Activated CD8-positive, alpha-beta T cell treated with anti-CD3 and anti-CD28 coated beads for 36 hours (primary cell): ENCODE results near the gene MYZAP. TPM values are rescaled to one million over a fixed set of nuclear protein-coding genes. Genes with fewer than 3 reads are reported as not detected.

Experiments
- ATAC-seq: fragments of 200-7000 bp; cut with Tn5 transposase; one replicate; pipeline ENCODE4 v1.10.0; 2021; ENCODE audit warnings: mild to moderate bottlenecking, moderate library complexity
- CTCF ChIA-PET: fragments of 350-600 bp; sonication (Branson Sonifier 250); formaldehyde crosslinking; loops from one replicate; lab custom pipeline; 2021; ENCODE audit warnings: antibody characterized with exemption; lab: Charles Lee
- POLR2A ChIA-PET: fragments of 350-600 bp; sonication (Branson Sonifier 250); formaldehyde crosslinking; loops from one replicate; lab custom pipeline; 2021; ENCODE audit warnings: antibody characterized with exemption; lab: Charles Lee
- DNase-seq: peaks from one replicate; pipeline ENCODE4 v3.0.0-alpha.2; 2020
- H3K27ac Mint-ChIP-seq: one replicate; pipeline ENCODE4 v1.8.0; 2021; ENCODE audit warnings: mild to moderate bottlenecking, mixed read lengths
- H3K27me3 Mint-ChIP-seq: one replicate; pipeline ENCODE4 v1.8.0; 2021; ENCODE audit warnings: mixed read lengths
- H3K36me3 Mint-ChIP-seq: one replicate; pipeline ENCODE4 v1.8.0; 2021; ENCODE audit warnings: low read depth, mixed read lengths
- H3K4me1 Mint-ChIP-seq: one replicate; pipeline ENCODE4 v1.8.0; 2021; ENCODE audit warnings: low read depth, mixed read lengths
- H3K4me3 Mint-ChIP-seq: one replicate; pipeline ENCODE4 v1.8.0; 2021; ENCODE audit warnings: mild to moderate bottlenecking, moderate library complexity, mixed read lengths
- H3K9me3 Mint-ChIP-seq: one replicate; pipeline ENCODE4 v1.8.0; 2021; ENCODE audit warnings: mixed read lengths
- intact Hi-C: fragments of 100-400 bp; cut with micrococcal nuclease; formaldehyde crosslinking; loops from one replicate; pipeline ENCODE4 v1.10.0; 2022
- total RNA-seq, 2 experiments: library from RNA; stranded (reverse); gene quantifications; one replicate each; pipeline ENCODE4 v1.2.3, GENCODE V29; 2021
- TF ChIP-seq, protein P1 (sequence below): fragments of 200-600 bp; IDR thresholded peaks from one replicate; pipeline ENCODE4 v1.8.0; 2022; ENCODE audit warnings: antibody characterized with exemption, mild to moderate bottlenecking

The MYZAP gene
- total RNA-seq, 2 experiments from 2014 or later: not detected

DNA sequence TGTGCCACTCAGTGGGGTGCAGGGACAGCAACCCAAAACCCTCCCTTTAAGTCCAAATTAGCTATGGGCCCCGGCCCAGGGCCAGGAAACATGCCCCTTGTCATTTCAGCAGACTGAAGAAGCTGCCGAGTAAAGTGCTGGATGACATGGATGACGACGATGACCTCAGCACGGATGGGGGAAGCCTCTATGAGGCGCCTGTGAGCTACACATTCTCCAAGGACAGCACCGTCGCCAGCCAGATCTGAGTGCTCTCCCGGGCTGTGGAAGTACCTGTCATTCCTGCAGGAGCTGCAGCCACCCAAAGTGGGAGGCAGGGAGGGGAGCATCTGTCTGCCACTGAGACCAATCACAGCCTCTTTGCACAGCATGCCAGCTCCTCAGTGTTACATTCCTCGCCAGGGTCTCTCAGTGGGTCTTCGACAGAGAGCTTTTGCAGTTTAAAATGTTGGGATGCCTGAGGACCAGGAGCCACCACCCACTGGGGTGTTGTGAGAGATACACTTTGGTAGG, 44.4 kb upstream of the MYZAP start:
- H3K9me3 Mint-ChIP-seq: no peaks in the 10 kb centered on the region
- H3K4me1 Mint-ChIP-seq: no peaks in the 10 kb centered on the region
- no peak for ATAC-seq
- no peak overlapping the region for H3K4me3 Mint-ChIP-seq
- POLR2A ChIA-PET: interaction anchor here (1.1 kb wide), 1 partner anchor 10 kb away, joined by 3 read pairs; no protein-coding TSS in a partner anchor
- no peaks in the 10 kb centered on the region for H3K27me3 Mint-ChIP-seq
- CTCF ChIA-PET: interaction anchor here (1.0 to 1.7 kb wide), 2 partner anchors 13 to 14 kb away, joined by 3 to 8 read pairs; no protein-coding TSS in a partner anchor
- no peak overlapping the region for H3K27ac Mint-ChIP-seq
- no peak for DNase-seq
- TF ChIP-seq, protein P1, sequence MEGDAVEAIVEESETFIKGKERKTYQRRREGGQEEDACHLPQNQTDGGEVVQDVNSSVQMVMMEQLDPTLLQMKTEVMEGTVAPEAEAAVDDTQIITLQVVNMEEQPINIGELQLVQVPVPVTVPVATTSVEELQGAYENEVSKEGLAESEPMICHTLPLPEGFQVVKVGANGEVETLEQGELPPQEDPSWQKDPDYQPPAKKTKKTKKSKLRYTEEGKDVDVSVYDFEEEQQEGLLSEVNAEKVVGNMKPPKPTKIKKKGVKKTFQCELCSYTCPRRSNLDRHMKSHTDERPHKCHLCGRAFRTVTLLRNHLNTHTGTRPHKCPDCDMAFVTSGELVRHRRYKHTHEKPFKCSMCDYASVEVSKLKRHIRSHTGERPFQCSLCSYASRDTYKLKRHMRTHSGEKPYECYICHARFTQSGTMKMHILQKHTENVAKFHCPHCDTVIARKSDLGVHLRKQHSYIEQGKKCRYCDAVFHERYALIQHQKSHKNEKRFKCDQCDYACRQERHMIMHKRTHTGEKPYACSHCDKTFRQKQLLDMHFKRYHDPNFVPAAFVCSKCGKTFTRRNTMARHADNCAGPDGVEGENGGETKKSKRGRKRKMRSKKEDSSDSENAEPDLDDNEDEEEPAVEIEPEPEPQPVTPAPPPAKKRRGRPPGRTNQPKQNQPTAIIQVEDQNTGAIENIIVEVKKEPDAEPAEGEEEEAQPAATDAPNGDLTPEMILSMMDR: no peak
- intact Hi-C loops: no loop called here
- no peaks in the 10 kb centered on the region for H3K36me3 Mint-ChIP-seq

DNA sequence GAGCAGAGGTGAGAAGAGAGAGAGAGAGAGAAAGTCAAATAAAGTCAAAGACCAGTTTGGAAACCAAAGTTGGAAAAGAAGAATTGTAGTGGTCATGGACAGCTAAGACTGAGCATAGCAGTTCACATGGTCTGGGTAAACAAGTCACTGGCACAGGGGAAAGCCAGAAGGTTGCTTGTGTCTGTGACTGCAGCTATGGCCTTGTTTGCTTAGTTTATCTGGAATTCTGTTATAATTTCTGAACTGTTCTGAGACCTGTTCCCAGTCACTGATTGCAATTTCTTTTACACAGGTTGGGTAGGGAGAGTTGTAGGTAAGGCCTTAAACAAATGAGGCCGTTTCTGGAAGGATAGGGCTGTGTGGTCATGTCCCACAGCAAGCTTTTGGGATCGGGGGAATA, 43.4 kb upstream of the MYZAP start:
- ChIA-PET POLR2A (interaction anchor here (0.8 kb wide), 1 partner anchor 9 kb away, joined by 3 read pairs; no protein-coding TSS in a partner anchor), CTCF (interaction anchor here (1.0 to 1.7 kb wide), 2 partner anchors 12 to 13 kb away, joined by 3 to 8 read pairs; no protein-coding TSS in a partner anchor)
- H3K4me3 Mint-ChIP-seq: no peak overlapping the region
- H3K27ac Mint-ChIP-seq: no peak overlapping the region
- no peak for DNase-seq
- ATAC-seq: no peak
- no peaks in the 10 kb centered on the region for H3K36me3 Mint-ChIP-seq
- intact Hi-C loops: no loop called here
- TF ChIP-seq, protein P1: no peak
- H3K4me1 Mint-ChIP-seq: no peaks in the 10 kb centered on the region
- no peaks in the 10 kb centered on the region for H3K9me3 Mint-ChIP-seq
- H3K27me3 Mint-ChIP-seq: no peaks in the 10 kb centered on the region

DNA sequence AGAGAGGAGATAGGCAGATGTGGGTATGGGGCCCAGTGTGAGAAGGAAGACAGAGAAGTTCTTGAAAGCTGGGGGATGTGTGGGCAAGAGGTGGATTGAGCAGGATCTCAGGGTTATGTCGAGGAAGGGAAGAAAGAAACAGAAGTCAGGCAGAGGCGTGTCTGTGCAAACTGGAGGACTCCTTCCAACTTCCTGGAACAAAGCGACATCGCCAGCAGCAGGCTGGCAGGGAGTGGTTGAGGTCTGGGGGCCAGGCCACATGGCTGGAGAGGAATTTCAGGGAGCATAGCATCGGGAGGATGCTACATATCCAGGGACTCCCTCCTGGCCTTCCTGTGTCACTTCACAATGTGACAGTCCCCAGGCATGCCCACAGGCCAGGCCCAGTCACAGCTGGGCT, 42.9 kb upstream of the MYZAP start:
- no peak for DNase-seq
- ATAC-seq: no peak
- Mint-ChIP-seq H3K27me3 (no peaks in the 10 kb centered on the region), H3K4me3 (no peak overlapping the region), H3K36me3 (no peaks in the 10 kb centered on the region), H3K4me1 (no peaks in the 10 kb centered on the region), H3K27ac (no peak overlapping the region), H3K9me3 (no peaks in the 10 kb centered on the region)
- intact Hi-C loops: no loop called here
- ChIA-PET CTCF (no interaction called here), POLR2A (interaction anchor here (0.8 kb wide), 1 partner anchor 9 kb away, joined by 3 read pairs; no protein-coding TSS in a partner anchor)
- TF ChIP-seq, protein P1: no peak

DNA sequence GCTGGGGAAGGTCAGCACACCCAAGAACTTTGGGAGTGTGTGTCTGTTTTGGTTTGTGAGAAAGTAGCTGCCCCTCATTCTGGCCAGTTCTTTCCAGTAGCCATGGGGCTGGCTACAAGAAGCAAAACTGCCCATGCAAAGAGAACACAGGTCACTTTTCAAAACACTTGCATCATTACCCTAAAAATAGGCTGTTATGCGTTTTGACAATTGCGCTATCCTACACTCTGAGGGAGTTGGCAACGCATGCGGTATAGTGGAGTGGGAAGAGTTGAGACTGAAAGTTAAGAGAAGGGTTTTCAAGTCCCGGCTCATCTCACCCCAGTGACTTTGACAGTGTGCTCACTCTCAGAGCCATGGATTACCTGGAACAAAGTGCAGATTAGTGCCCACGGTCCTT, 41.8 kb upstream of the MYZAP start:
- H3K4me3 Mint-ChIP-seq: no peak overlapping the region
- POLR2A ChIA-PET: no interaction called here
- CTCF ChIA-PET: interaction anchor here (0.9 kb wide), 1 partner anchor 8 kb away, joined by 5 read pairs; no protein-coding TSS in a partner anchor

DNA sequence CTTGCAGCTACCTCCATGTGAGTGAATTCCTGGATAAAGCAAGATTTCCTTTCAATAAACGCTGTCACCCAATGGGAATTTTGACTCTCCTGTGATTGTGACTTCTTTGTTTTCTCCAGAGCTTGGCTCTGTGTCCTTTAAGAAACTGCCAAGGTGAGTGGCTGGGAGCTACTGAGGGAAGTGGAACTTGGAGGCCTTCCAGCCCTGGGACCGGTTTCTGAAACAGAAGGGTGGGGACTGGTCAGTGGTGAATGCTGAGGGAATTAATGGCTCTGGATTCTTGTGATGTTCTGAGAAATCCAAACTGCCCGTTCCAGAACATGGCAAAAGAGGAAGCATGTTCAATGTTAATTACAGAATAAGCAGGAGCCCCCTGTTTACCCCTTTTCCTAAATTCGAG, 41.1 kb upstream of the MYZAP start:
- no peak overlapping the region for H3K4me3 Mint-ChIP-seq
- no peaks in the 10 kb centered on the region for H3K4me1 Mint-ChIP-seq
- no peaks in the 10 kb centered on the region for H3K36me3 Mint-ChIP-seq
- ChIA-PET POLR2A (interaction anchor here (1.5 kb wide), 1 partner anchor 9 kb away, joined by 3 read pairs; no protein-coding TSS in a partner anchor), CTCF (interaction anchor here (0.9 kb wide), 1 partner anchor 9 kb away, joined by 5 read pairs; no protein-coding TSS in a partner anchor)
- H3K27me3 Mint-ChIP-seq: no peaks in the 10 kb centered on the region
- no peak overlapping the region for H3K27ac Mint-ChIP-seq
- TF ChIP-seq, protein P1: no peak
- DNase-seq: no peak
- ATAC-seq: no peak
- intact Hi-C loops: no loop called here
- H3K9me3 Mint-ChIP-seq: no peaks in the 10 kb centered on the region

More for the DNA sequence above, 41.8 kb upstream of the MYZAP start:
- TF ChIP-seq, protein P1: no peak
- H3K9me3 Mint-ChIP-seq: no peaks in the 10 kb centered on the region
- H3K4me1 Mint-ChIP-seq: no peaks in the 10 kb centered on the region
- no peaks in the 10 kb centered on the region for H3K27me3 Mint-ChIP-seq
- H3K27ac Mint-ChIP-seq: no peak overlapping the region
- no peaks in the 10 kb centered on the region for H3K36me3 Mint-ChIP-seq
- no peak for DNase-seq
- no peak for ATAC-seq
- intact Hi-C loops: no loop called here
